SIG-M5 (cell line): ENCODE data around the gene CHRM1.
"Not testable (repeated sequence)": the region's sequence is repeated elsewhere in the genome, so short reads cannot be mapped to it uniquely, and the experiment has no call there.

Experiments used
- DNase-seq: peaks from one replicate; lab custom pipeline; 2025; lab: John Stamatoyannopoulos, UW

CHRM1 gene, protein sequence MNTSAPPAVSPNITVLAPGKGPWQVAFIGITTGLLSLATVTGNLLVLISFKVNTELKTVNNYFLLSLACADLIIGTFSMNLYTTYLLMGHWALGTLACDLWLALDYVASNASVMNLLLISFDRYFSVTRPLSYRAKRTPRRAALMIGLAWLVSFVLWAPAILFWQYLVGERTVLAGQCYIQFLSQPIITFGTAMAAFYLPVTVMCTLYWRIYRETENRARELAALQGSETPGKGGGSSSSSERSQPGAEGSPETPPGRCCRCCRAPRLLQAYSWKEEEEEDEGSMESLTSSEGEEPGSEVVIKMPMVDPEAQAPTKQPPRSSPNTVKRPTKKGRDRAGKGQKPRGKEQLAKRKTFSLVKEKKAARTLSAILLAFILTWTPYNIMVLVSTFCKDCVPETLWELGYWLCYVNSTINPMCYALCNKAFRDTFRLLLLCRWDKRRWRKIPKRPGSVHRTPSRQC

DNA sequence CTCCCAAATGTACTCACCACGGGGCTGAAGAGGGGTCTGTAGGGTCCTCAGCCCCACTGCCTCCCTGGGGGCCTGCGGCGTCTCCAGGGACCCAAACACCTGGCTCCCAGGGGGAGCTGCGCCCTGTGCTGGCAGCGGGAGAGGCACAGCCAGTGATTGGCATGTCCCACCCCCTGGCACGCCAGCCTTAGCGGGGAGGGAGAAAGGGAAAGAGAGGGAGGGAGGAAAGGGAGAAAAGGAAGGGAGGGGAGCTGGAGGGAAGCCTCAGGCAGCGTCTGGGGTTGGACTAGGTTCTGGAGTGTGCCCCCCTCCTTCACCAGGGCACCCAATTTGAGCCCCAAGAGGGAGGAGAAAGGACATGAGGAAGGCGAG lies at the start of gene CHRM1:
CHRM1 (minus strand) TSS at position 163 of the 372 bp plus-strand sequence. CDS start 10,263 bp downstream, outside the sequence.
- no peak for DNase-seq

DNA sequence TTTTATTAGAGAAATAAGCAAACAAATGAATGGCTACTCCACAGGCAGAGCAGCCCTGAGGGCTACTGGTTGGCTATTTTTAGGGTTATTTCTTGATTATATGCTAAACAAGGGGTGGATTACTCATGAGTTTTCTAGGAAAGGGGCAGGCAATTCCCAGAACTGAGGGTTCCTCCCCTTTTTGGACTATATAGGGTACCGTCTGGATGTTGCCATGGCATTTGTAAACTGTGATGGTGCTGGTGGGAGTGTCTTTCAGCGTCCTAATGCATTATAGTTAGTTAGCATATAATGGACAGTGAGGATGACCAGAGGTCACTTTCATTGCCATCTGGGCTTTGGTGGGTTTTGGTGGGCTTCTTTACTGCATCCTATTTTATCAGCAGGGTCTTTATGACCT lies 44.4 kb upstream of the CHRM1 start:
- DNase-seq: no peak

DNA sequence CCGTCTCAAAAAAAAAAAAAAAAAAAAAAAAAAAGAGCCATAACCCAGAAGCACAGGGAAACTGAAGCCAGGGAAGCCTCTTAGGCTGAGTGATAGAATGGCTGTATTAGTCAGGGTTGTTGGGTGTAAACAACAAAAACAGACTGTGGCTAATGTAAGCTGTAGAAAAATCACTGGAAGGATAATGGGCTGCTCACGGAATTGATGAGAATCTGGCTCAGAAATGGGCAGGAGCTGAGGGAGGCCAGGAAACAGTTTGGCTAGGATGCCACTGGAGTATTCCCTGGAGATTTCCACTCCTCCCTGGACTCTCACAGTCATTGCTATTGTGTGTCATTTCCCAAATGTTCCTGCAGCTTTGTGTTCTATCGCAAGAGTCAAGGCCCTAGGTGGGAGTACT lies 41.2 kb upstream of the CHRM1 start:
- no peak for DNase-seq

DNA sequence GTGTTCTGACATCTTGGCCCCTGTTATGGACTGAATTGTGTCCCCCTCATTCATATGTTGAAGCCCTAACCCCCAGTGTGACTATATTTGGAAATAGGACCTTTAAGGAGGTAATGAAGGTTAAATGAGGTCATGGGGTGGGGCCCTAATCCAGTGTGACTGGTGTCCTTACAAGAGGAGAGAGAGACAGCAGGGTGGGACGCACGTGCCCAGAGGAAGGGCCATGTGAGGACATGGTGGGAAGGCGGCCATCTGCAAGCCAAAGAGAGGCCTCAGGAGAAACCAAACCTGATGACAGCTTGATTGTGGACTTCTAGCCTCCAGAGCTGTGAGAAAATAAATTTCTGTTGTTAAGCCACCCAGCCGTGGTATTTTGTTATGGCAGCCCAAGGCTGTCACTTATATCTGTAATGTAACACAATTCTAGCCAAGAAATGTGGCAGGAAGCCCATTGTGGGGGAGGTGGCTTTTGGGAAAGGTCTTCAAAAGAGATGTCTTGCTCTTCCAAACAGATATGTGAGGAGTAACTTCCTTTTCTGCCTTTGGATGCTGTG lies 39.9 kb upstream of the CHRM1 start:
- DNase-seq: no peak

DNA sequence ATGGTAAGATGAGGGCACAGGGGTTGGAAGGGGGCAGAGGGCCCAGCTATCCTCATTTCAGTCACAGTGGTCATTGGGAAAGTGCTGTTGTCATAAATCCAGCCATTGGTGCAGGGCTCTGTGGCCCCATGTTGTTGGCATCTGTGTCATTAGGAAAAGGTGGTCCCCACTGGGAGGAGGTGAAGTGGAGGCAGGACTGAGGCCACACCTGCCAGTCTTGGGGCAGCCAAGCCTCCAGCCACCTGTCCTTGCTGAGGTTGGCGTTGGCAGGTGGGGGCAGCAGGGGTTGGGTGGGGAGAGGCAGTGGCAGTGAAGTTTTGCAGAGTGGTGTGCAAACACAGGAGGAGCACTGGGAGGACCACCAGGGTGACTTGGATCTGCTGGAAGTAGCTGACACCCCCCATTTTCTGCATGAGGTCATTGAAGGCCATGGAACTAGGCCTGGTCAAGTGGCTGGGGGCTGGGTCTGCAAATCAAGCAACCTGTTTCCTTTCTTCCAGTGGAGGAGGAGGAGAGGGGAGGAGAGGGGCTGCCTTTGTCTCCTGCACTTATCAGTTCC lies 38.3 kb upstream of the CHRM1 start:
- DNase-seq: no peak

DNA sequence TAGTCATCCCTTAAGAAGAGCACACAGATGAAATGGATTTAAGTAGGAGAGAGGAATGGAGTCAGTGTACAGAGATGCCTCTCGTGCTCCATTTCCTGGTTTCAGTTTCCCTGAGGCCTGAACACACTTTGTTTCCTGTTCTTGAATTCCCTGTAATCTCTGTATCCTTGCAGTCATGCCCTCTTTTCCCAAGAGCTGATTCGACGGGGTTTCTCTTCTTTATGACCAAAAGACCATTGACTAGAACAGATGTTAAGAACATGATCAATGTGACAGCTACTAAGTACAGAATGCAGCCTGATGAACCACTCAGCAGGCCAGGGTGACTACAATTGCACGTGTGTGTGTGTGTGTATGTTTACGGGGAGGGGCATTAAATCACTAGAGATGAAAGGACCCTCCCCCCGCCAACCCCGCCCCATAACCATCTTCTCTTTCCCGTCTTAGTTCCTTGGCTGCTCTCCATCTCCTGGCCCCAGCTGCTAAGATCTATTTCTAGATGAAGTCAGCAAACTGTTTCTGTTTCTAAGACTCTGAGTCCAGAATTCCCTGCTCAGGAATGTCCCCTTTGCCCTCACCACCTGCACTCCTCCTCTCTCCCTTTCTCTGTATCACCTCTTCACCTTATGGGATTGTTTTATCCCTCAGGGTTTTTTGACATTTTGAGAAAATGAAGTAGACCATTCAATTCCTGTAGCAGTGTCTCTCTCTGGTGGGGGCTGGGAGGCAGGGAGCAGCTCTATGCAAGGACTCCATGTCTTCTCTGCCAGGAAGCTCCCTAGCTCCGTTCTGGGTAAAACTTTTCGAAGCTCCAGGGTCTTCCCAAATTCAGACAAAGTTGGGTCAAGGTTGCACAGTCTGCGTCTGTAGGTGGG lies 37.6 kb upstream of the CHRM1 start:
- no peak for DNase-seq

DNA sequence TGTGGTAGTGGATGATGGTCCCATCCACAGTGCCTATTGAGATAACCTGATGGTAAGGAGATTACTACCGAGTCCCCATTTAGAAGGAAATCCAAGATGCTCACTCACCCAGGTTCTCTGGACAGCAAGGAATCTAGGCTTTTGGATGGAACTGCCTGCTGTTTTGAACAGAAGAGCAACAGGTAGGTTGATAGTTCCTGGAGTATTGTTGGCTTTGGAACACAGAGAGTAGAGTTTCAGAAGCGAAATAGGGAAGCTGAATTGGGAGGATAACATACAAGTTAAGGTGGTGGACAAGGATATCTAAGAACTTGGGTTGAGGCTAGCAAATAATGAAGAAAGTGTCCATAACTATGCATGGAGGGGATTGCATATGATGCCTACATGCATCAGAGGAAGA lies 36.0 kb upstream of the CHRM1 start:
- no peak for DNase-seq

DNA sequence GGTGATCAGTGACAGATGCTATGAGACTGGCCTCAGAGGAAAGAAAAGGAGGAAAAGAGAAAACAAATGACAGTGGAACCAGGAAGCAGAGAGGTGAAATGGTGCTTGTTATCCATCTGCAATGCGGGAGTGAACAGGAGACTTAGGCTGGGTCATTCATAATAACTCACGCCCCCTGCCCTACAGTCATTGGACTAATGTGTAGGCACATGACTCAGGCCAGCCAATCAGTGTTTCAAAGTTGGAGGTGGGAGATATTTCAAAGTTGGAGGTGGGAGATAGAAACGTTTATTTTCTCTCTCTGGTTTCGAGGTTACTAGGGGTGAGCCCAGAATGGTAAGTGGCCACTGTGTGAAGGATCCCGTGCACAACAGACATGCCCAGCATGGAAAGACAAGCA lies 33.3 kb upstream of the CHRM1 start:
- DNase-seq: no peak

DNA sequence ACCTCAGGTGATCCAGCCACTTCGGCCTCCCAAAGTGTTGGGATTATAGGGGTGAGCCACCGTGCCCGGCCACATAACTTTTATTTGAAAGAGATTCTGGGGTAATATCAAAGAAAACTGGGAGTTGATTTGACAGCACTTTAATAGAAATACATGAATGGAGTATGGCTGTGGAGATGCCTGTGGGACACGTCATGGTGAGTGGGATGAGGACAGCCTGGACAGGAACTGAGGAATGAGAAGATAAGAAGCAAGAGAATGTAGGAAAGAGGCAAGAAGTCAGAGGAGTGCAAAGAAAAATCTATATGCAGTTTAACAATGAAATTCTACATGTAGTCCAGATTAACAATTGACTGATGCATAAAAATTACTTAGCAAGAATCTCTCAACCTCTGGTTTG lies 32.6 kb upstream of the CHRM1 start:
- DNase-seq: no peak

DNA sequence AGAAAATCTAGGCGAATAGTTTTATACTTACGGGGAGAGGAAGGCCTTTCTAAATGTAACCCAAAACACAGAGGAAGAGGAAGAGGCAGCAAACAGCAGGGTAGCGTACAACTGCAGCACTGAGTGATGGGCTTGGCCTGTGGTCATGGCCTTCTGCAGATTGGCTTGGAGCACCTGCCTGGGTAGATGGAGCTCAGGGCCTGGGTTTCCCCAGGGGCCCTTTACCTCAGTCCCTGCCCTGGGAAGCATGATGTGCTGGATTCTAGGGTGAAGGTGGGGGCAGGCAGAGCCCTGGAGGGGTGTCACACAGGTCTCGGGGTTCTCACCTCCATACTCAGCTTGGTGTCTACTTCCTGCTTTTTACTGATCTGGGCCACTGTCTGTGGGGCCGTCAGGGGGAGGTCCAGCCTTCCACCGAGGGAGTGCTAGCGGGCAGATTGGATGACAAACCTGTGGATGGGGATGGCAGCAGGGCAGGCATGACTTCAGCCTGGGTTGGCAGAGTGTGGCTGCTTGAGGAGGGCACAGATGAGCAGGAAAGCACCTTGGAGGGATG lies 27.7 kb upstream of the CHRM1 start:
- DNase-seq: no peak

DNA sequence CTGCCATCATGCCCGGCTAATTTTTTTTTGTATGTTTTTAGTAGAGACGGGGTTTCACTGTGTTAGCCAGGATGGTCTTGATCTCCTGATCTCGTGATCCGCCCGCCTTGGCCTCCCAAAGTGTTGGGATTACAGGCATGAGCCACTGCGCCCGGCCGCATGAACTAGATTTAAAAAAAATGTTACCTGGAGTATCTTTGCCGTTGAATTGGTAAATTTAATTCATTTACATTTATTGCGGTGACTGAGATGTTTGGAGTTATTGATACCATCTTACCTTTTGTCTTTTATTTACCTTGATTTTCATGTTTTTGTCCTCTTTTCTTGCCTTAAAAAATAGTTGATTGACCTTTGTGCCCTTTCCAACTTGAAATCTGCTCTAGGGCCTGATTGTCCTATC lies 24.4 kb upstream of the CHRM1 start:
- DNase-seq: not testable (repeated sequence)

DNA sequence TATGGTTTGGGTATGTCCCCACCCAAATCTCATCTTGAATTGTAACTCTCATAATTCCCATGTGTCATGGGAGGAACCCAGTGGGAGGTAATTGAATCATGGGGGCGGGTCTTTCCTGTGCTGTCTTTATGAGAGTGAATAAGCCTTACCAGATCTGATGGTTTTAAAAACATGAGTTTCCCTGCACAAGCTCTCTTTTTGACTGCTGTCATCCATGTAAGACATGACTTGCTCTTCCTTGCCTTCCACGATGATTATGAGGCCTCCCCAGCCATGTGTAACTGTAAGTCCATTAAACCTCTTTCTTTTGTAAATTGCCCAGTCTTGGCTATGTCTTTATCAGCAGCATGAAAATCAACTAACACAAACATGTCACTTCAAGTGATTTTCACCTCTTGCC lies 16.4 kb upstream of the CHRM1 start:
- not testable (repeated sequence) for DNase-seq

DNA sequence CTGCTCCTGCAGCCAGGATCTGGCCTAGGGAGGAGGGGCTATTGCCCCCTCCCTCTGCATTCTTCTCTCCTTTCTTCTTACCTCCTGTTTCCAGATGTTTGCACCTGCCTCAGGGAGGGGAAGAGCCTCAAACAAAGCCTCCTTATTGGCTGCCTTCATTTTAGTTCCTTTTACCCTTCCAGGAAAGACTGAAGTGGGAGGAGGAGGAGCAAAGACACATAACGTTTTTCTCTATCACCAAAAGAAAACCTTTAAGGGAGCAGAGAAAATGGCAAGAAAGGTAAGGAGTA lies 13.3 kb upstream of the CHRM1 start:
- DNase-seq: no peak

DNA sequence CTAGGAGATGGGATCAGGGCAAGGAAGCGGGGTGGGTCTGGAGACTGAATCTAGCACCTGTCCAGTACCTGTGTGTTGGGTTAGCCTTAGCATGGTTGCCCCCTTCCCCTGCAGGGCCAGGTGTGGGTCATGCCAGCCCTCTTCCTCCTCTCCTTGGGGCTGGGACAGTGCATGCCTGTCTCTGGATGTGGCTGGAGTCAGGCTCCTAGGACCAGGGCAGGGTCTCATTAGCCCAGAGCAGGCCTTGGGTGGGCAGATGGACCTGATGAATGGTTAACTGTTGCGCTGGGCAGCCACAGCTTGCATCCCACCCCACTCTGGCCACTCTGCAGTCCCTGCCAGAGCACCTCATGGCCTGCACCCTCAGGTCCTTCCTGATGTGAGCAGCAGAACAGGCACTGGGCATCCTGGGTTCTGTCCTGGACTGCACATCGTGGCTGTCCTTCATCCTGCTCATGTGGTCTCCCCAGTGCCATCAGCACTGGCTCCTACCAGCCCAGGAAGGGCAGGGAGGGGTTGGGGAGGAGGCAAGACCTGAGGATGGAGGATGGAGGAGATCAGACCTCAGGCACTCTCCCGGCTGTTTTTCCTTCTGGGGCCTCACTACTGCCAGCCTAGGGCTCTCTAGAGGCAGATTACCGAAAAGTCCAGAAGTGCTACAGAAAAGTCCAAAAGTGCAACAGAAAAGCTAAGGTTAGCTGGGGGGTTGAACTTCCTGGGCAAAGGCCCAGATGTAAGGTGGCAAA lies 12.8 kb upstream of the CHRM1 start:
- no peak for DNase-seq

DNA sequence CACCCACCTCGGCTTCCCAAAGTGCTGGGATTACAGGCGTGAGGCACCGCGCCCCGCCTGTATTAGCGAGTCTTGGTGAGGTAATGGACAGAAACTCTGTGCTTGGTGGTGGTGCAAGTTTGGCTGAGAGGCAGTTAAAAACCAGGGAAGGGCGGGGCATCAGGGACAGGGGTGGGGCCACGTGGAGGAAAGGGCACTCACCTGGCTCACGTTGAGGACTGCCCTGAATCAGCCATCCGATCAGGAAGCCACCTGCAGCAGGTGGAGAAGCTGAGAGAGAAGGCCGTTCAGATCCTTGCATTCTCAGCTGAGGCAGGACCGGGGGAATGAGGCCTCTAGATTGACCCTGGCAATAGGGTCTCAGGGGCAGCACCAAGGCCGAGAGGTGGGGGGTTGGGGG lies 12.1 kb upstream of the CHRM1 start:
- DNase-seq: no peak

DNA sequence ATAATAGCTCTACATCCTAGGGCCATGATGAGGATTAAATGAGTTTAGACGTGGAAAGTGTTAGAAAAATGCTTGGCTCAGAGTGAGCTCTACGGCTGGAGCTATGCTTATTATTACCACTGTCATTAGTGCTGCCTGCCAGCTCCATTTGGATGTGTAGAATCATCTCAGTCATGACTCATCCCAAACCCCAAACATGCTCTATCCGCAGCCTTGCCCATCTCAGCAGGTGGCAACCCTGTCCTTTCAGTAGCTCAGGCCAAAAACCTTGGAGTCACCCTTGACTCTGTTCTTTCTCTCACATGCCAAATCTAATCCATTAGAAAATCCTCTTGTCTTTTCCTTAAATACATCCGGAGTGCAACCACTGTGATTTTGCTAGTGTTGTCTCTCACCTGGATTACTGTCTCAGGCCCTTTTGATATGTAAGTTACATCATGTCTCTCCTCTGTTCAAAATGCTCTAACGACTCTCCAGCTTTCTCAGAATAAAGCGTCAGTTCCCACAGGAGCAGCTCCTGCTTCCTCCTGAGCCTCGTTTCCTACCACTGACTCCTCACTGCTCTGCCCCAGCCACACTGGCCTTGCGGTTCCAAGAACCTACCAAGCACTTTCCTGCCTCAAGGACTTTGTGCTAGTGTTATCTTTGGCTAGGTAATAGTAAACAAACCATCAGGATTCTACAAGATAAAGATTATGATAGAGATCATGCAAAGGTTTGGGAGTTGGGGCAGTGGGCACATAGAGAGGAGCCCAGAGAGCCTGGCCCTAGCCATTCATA lies 10.5 kb upstream of the CHRM1 start:
- no peak for DNase-seq

DNA sequence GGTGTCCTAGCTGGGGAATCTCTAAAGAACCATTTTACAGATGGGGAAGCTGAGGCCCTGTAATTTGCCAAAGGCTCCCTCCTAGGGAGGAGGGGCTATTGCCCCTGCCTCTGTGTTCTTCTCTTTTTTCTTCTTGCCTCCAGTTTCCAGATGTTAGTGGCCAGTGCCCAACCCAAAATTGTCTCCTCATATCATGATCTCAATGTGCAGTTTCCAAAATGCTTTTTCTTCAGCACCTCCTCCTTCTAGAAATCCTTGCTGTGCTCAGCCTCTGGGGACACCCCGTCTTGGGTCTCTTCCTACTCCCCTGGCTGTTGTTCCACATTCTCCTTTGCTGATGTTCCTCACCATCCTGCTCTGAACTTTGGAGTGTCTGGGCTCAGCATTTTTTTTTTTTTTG lies 9.5 kb upstream of the CHRM1 start:
- DNase-seq: no peak

DNA sequence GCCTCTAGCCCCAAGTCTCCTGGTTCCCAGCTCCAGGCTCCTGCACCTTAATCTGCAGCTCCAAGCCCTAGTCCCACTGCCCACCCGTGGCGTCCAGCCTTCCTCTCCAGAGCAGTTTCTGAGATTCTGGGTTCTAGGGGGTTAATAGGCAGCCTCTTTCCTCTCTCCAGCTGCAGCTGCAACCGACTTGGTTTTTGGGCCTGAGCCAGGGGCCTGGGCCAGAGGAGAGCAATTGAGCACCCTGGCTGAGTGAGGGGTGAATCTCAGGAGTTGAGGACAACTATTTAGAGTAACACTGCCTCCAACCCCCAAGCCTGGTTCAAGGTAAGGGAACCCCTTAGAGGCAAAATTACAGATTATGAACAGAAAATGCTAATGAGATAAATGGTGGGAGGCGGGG lies 9.0 kb upstream of the CHRM1 start:
- DNase-seq: no peak

DNA sequence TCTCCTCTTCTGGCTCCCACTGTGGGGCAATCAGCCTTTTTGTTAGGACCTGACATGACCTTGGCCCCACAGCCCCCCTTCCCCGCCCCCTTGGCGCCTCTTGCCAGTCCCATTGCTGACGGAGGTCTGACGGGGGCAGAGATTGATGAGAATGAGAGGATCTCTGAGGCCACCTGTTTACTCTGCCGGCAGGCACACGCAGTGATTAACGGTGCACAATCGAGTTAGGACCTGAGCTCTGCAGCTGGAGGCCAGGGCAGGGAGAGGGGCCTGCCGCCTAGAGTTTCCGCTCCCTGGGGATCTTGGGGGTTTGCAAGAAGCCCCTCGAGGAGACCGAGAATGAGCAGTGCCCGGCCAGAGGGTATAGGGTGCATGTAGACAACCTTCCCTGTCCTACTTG lies 6.8 kb upstream of the CHRM1 start:
- DNase-seq: no peak

DNA sequence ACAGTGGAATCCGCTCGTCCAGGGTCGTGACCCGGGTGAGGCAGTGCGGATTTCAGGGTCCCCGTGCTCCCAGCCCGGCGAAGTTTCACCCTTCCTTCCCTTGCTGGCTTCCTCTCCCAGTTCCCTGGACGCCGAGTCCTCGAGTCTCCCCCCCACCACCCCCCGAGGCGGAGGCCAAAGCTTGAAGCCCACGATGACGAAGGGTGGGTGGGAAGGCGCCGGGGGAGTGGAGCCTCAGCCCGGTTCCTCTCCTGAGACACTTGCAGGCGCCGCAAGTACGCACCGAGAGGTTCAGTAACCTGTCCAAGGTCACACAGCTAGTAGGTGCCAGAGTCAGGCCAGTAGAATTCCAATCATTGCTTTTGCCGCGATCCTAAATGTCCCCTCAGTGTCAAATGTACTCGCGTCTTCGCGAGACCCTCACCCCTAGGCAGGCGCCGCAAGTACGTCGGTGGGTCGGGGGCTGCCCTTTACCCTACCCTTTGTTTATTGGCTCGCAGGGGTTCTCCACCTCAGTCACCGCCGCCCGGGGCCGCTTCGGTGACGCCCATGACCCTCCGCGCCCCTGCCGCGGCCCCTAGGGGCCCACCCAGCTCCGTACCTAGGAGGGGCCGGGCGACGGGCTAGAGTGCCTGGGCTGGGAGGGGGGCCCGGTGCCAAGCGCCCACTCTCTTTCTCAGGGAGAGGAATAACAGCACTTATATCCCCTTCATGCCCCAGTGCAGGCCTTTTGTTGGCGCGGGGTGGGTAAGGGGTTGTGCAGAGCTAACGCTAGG lies 5.7 kb upstream of the CHRM1 start:
- DNase-seq: no peak
